Adrenal gland (tissue), 5 donors: ENCODE results near the gene NOL9.

Source experiments
- POLR2A ChIP-seq, 2 donors: fragments of 450-650 bp; IDR thresholded peaks; one replicate each; pipeline ENCODE4 v1.6.1; 2017; ENCODE audit warnings: antibody characterized with exemption in 2 of 2, mild to moderate bottlenecking in 2 of 2, moderate library complexity in 1 of 2
- TF ChIP-seq, protein P1 (sequence below), 6 experiments: fragments of 450-650 bp in 4 of 6; fragments of 200-600 bp in 2 of 6; sonication (generic) in 1 of 6; IDR thresholded peaks; 1 replicate in 5 of 6; 2 replicates in 1 of 6; pipeline versions ENCODE4 v1.5.1 to v1.8.0; 2016 to 2021; ENCODE audit warnings: antibody characterized with exemption in 6 of 6, mild to moderate bottlenecking in 2 of 6, moderate library complexity in 1 of 6
- donor health status: DM: no; HTN: no; CAD: no.

DNA sequence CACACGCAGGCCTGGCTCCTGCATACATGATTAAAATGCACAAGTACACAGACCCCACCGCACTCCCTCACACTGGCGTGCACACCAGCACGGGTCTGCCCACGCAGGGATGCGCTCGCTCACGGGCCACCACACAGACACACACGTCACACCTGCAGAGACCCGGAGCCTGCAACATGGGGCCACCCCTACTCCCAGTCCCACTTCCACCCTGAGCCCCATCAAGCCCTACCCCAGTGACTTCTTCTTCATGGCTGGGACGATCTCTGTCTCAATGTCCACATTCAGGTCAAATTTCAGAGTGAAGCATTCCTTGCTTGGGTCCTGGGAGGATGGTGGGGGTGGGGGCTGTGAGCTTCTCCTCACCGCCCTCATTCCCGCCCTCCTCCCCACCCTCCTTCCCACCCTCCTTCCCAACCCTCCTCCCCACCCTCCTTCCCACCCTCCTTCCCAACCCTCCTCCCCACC, 79.5 kb downstream of the NOL9 start:
- TF ChIP-seq, protein P1, sequence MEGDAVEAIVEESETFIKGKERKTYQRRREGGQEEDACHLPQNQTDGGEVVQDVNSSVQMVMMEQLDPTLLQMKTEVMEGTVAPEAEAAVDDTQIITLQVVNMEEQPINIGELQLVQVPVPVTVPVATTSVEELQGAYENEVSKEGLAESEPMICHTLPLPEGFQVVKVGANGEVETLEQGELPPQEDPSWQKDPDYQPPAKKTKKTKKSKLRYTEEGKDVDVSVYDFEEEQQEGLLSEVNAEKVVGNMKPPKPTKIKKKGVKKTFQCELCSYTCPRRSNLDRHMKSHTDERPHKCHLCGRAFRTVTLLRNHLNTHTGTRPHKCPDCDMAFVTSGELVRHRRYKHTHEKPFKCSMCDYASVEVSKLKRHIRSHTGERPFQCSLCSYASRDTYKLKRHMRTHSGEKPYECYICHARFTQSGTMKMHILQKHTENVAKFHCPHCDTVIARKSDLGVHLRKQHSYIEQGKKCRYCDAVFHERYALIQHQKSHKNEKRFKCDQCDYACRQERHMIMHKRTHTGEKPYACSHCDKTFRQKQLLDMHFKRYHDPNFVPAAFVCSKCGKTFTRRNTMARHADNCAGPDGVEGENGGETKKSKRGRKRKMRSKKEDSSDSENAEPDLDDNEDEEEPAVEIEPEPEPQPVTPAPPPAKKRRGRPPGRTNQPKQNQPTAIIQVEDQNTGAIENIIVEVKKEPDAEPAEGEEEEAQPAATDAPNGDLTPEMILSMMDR (IDR thresholded peaks at IDR 0.05) = no peak
- no peak for TF ChIP-seq POLR2A (IDR thresholded peaks at IDR 0.05)
